HPDE6-E6E7 (cell line): Measurements from ENCODE around the gene NOP53.
"Not testable (repeated sequence)": the region's sequence is repeated elsewhere in the genome, so short reads cannot be mapped to it uniquely, and the experiment has no call there.

Source experiments
- DNase-seq: peaks from one replicate; pipeline ENCODE4 v3.0.0; 2011; ENCODE audit warnings: missing footprints; ENCODE audit errors: extremely low spot score

NOP53 gene

GRCh38 chr19:47777245-47778048, 32.1 kb downstream of the NOP53 start:
- DNase-seq, result not testable (repeated sequence)

GRCh38 chr19:47778049-47778953, 33.0 kb downstream of the NOP53 start, which contains the start of gene SELENOW:
SELENOW (plus strand) TSS chr19:47778703; CDS start chr19:47778786, 83 bp downstream.
- peak; percentile 84 for DNase-seq

GRCh38 chr19:47778954-47779351, 33.6 kb downstream of the NOP53 start:
- DNase-seq, result no peak

GRCh38 chr19:47779524-47780214, 34.3 kb downstream of the NOP53 start:
- DNase-seq, result no peak

GRCh38 chr19:47780215-47780551, 34.8 kb downstream of the NOP53 start:
- no peak for DNase-seq

GRCh38 chr19:47781590-47782262, 36.4 kb downstream of the NOP53 start:
- DNase-seq, result no peak

GRCh38 chr19:47786566-47786965, 41.2 kb downstream of the NOP53 start:
- no peak for DNase-seq

- DNase-seq, result not testable (repeated sequence)
These were observed 42.0 kb downstream of the NOP53 start for GRCh38 chr19:47787307-47787706.

- not testable (repeated sequence) for DNase-seq
These were observed 44.5 kb downstream of the NOP53 start for GRCh38 chr19:47789811-47790210.

GRCh38 chr19:47790398-47790814, 45.1 kb downstream of the NOP53 start:
- DNase-seq, result peak; percentile 61

- DNase-seq, result no peak
These were observed 47.3 kb downstream of the NOP53 start for GRCh38 chr19:47792616-47793015.

GRCh38 chr19:47794526-47794925, 49.2 kb downstream of the NOP53 start:
- DNase-seq, result no peak

- no peak for DNase-seq
These were observed 51.4 kb downstream of the NOP53 start for GRCh38 chr19:47796785-47797184.

GRCh38 chr19:47797996-47798903, 52.9 kb downstream of the NOP53 start:
- no peak for DNase-seq

- no peak for DNase-seq
These were observed 53.5 kb downstream of the NOP53 start for GRCh38 chr19:47798904-47799266.

GRCh38 chr19:47801270-47801669, 55.9 kb downstream of the NOP53 start:
- no peak for DNase-seq

GRCh38 chr19:47802521-47803043, 57.2 kb downstream of the NOP53 start:
- DNase-seq, result no peak

- not testable (repeated sequence) for DNase-seq
These were observed 57.8 kb downstream of the NOP53 start for GRCh38 chr19:47803148-47803547.

GRCh38 chr19:47803671-47804070, 58.3 kb downstream of the NOP53 start:
- DNase-seq, result not testable (repeated sequence)

- DNase-seq, result not testable (repeated sequence)
These were observed 59.1 kb downstream of the NOP53 start, which contains the start of gene TPRX1 for GRCh38 chr19:47804451-47804850. TPRX1 (minus strand) TSS chr19:47804551; CDS start chr19:47804539, 12 bp downstream.
